ENCODE results near the gene LRMDA. TPM values are rescaled to one million over a fixed set of nuclear protein-coding genes. Genes with fewer than 3 reads are reported as not detected.

The LRMDA gene
- total and polyA plus RNA-seq, 2 of the 13 experiments (the other 11 are each of a cell fraction or from before 2014, with no cell fraction given), result 13.4 to 22.0 TPM

DNA sequence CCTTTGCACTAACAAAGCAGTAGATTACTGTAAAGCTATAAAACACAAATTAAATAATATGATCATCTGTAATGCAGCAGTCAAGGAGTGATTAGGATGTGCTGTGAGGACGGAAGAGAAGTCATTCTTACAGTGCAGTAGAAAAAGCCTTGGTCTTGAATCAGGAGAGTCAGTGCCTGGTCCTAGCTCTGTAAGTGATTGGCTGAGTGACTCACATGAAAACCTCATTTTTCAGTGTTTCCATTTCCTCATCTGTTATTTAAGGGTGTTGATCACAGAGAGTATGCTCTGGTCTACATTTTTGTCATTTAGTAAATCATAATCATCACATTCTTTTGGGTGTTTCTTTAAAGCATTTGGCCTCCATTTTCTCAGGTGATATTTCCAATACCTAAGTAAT, 717.8 kb downstream of the LRMDA start:
- Histone ChIP-seq H3K4me2 (ENCODE audit: low read depth, low read length) (peak overlapping the region; percentile 95), H3K27ac (ENCODE audit: extremely low read length, insufficient read depth, low read length) (peak overlapping the region; percentile 97), H3K9ac (ENCODE audit: insufficient read depth, low read depth, low read length) (peak overlapping the region; percentile 80), H4K20me1 (ENCODE audit: insufficient read depth, low read length) (no peaks in the 10 kb centered on the region), H3K4me1 (ENCODE audit: insufficient read depth, low read length) (peaks cover 45% of the 10 kb centered on the region), H3K79me2 (ENCODE audit: insufficient read depth, low read length) (no peaks in the 10 kb centered on the region), H3K4me3 (replicated peaks in 1 of 3; ENCODE audit: insufficient read depth in 1 of 3, low read depth in 2 of 3, low read length in 3 of 3) (peak overlapping the region in 1 of 3 experiments; percentile 54; a peak in 2 of 6 replicates), H3K9me3 (ENCODE audit: low read length) (0 out of 2 replicates have a peak, but pooled peaks cover 5% of the 10 kb centered on the region), H3K36me3 (replicated peaks in 1 of 2; ENCODE audit: control insufficient read depth in 1 of 2, insufficient read depth in 2 of 2, low read length in 2 of 2) (no peaks in the 10 kb centered on the region), H3K27me3 (ENCODE audit: control insufficient read depth in 1 of 2, insufficient read depth in 2 of 2, low read length in 2 of 2) (no peaks in the 10 kb centered on the region), H2AFZ (ENCODE audit: low read length) (no peak overlapping the region)
- ATAC-seq (no peak), FAIRE-seq (no peak), DNase-seq (ENCODE audit: low spot score) (no peak)
- intact Hi-C loops (cut with micrococcal nuclease; ENCODE audit: unreplicated experiment) (no loop called here), in situ Hi-C loops (cut with HindIII; ENCODE audit: extremely low pct_ligation_motif_present, low pct_unique_long_range_greater_than_20kb) (no loop called here)
- ChIA-PET CTCF (ENCODE audit: low intra/inter-chr PET ratio, low total read pairs) (no interaction called here), POLR2A (interaction anchor here (0.6 to 3.0 kb wide), 14 partner anchors 9 to 750 kb away, joined by 3 to 35 read pairs (median 5); partner anchors contain the start of gene ZNF503)
- 96% methylated on average over 1 of the region's 1 CpG for WGBS (ENCODE audit: low lambda C conversion rate)
- no TSS peak for BruUV-seq (replicated peaks)
- no peak for TF ChIP-seq SALL1 (CRISPR knock-in tag; IDR thresholded peaks at IDR 0.05)
- TF ChIP-seq MXD4 (CRISPR knock-in tag; IDR thresholded peaks at IDR 0.05), result no peak
- TF ChIP-seq SOX6 (IDR thresholded peaks at IDR 0.05), result no peak
- TF ChIP-seq SOX6 (CRISPR knock-in tag; IDR thresholded peaks at IDR 0.05), result no peak
- TF ChIP-seq ZNF557 (CRISPR knock-in tag; IDR thresholded peaks at IDR 0.05), result no peak
- TF ChIP-seq TOPORS (CRISPR knock-in tag; IDR thresholded peaks at IDR 0.05), result no peak
- TF ChIP-seq NFIB (CRISPR knock-in tag; IDR thresholded peaks at IDR 0.05; ENCODE audit: borderline replicate concordance), result no peak
- no peak for TF ChIP-seq ZBTB44 (CRISPR knock-in tag; IDR thresholded peaks at IDR 0.05)

Measured in HepG2 (cell line).